GM19023 (cell line): ENCODE results near the gene MYMX.

ENCODE experiments used
- ATAC-seq: cut with Tn5 transposase; IDR thresholded peaks from one replicate; pipeline ENCODE4 v1.9.1; 2021; ENCODE audit warnings: mild to moderate bottlenecking, moderate library complexity; ENCODE audit not compliant: unreplicated experiment

Gene MYMX

GRCh38 chr6:44262467-44263353 is 46.0 kb downstream of the MYMX start:
- ATAC-seq: no peak

GRCh38 chr6:44263354-44264100 is 46.8 kb downstream of the MYMX start:
- ATAC-seq: no peak

- ATAC-seq: peak; percentile 33
Observed at GRCh38 chr6:44264154-44265006, 47.7 kb downstream of the MYMX start.

- ATAC-seq: peak; percentile 36
Observed at GRCh38 chr6:44265007-44265721, 48.4 kb downstream of the MYMX start, which contains the start of gene NFKBIE. Gene NFKBIE (minus strand): TSS chr6:44265551. CDS start chr6:44265346, 205 bp downstream.

GRCh38 chr6:44265722-44266233 is 49.1 kb downstream of the MYMX start:
- no peak for ATAC-seq

GRCh38 chr6:44266347-44266746 is 49.6 kb downstream of the MYMX start:
- no peak for ATAC-seq

- ATAC-seq: no peak
Observed at GRCh38 chr6:44267252-44267651, 50.5 kb downstream of the MYMX start.
